PC-9 (cell line): ENCODE results near the gene OR4D2.

ENCODE experiments used
- EZH2 ChIP-seq: fragments of 200-600 bp; sonication (generic); IDR thresholded peaks from 2 replicates; pipeline ENCODE4 v1.8.0; 2017; ENCODE audit warnings: antibody characterized with exemption, low read depth
- TF ChIP-seq, protein P1 (sequence below): fragments of 200-600 bp; sonication (generic); conservative IDR thresholded peaks from 2 replicates; pipeline ENCODE4 v1.6.1; 2017; ENCODE audit warnings: mixed run types, antibody characterized with exemption, mild to moderate bottlenecking, moderate library complexity

GRCh38 chr17:58141505-58141904, 25.3 kb upstream of the OR4D2 start:
- TF ChIP-seq, protein P1, sequence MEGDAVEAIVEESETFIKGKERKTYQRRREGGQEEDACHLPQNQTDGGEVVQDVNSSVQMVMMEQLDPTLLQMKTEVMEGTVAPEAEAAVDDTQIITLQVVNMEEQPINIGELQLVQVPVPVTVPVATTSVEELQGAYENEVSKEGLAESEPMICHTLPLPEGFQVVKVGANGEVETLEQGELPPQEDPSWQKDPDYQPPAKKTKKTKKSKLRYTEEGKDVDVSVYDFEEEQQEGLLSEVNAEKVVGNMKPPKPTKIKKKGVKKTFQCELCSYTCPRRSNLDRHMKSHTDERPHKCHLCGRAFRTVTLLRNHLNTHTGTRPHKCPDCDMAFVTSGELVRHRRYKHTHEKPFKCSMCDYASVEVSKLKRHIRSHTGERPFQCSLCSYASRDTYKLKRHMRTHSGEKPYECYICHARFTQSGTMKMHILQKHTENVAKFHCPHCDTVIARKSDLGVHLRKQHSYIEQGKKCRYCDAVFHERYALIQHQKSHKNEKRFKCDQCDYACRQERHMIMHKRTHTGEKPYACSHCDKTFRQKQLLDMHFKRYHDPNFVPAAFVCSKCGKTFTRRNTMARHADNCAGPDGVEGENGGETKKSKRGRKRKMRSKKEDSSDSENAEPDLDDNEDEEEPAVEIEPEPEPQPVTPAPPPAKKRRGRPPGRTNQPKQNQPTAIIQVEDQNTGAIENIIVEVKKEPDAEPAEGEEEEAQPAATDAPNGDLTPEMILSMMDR: no peak
- no peak for TF ChIP-seq EZH2
